GM12878 (cell line): ENCODE measurements around the gene ZNF106. TPM values are rescaled to one million over a fixed set of nuclear protein-coding genes. Genes with fewer than 3 reads are reported as not detected.

Experiments used
- ATAC-seq: fragments of 200-7000 bp; cut with Tn5 transposase; 3 replicates; pipeline ENCODE4 v1.9.1; 2020; ENCODE audit warnings: mild to moderate bottlenecking, moderate library complexity
- BruUV-seq: library from RNA; stranded (reverse); fragments of 400-500 nt; replicated peaks from 2 replicates; lab custom pipeline; 2021; lab: Mats Ljungman, UMichigan
- CTCF ChIA-PET: fragments of 300-600 bp; sonication (Branson Sonifier 250); formaldehyde crosslinking; extraction: SDS; loops from one replicate; lab custom pipeline; 2021; ENCODE audit warnings: inconsistent platforms; lab: Yijun Ruan, JAX
- POLR2A ChIA-PET: fragments of 350-600 bp; formaldehyde crosslinking; extraction: SDS; loops from one replicate; lab custom pipeline; 2021; ENCODE audit warnings: inconsistent platforms; lab: Charles Lee
- RAD21 ChIA-PET: fragments of 300-600 bp; sonication (Branson Sonifier 250); formaldehyde crosslinking; loops from one replicate; lab custom pipeline; 2023; ENCODE audit warnings: antibody characterized with exemption; ENCODE audit not compliant: unreplicated experiment; lab: Charles Lee
- SMC1A ChIA-PET: fragments of 300-600 bp; sonication (Branson Sonifier 250); formaldehyde crosslinking; loops from one replicate; lab custom pipeline; 2023; ENCODE audit not compliant: unreplicated experiment, uncharacterized antibody; lab: Charles Lee
- DNase-seq: peaks from one replicate; pipeline ENCODE4 v3.0.0-alpha.2; 2011; ENCODE audit warnings: low read depth, low spot score
- FAIRE-seq: peaks from 3 replicates; lab custom pipeline; 2011; peaks lifted over from hg19 to GRCh38; lab: Jason Lieb, UNC
- H2AFZ ChIP-seq: 2 replicates; pipeline ENCODE4 v1.6.0; 2011; ENCODE audit warnings: low read depth, low read length, control low read depth; ENCODE audit not compliant: control insufficient read depth
- H3K27ac ChIP-seq: 2 replicates; pipeline ENCODE4 v1.5.1; 2011; ENCODE audit warnings: control low read depth; ENCODE audit not compliant: control insufficient read depth, insufficient read depth
- H3K27me3 ChIP-seq, 2 experiments: replicated peaks in 1 of 2; 2 replicates each; pipeline versions ENCODE4 v1.6.0 to v1.6.1; 2011; ENCODE audit warnings: low read length in 1 of 2; ENCODE audit not compliant: control insufficient read depth in 2 of 2, insufficient read depth in 2 of 2
- H3K36me3 ChIP-seq, 2 experiments: 2 replicates each; pipeline ENCODE4 v1.5.1; 2011; ENCODE audit warnings: low read length in 1 of 2; ENCODE audit not compliant: control insufficient read depth in 2 of 2, insufficient read depth in 2 of 2
- H3K4me1 ChIP-seq: 2 replicates; pipeline ENCODE4 v1.6.1; 2011; ENCODE audit warnings: mild to moderate bottlenecking, low read length, moderate library complexity, mixed read lengths; ENCODE audit not compliant: control insufficient read depth, insufficient read depth
- H3K4me2 ChIP-seq: 2 replicates; pipeline ENCODE4 v1.6.0; 2011; ENCODE audit warnings: control low read depth; ENCODE audit not compliant: control insufficient read depth, insufficient read depth
- H3K4me3 ChIP-seq: fragments of 200-600 bp; sonication (generic); 2 replicates; pipeline ENCODE4 v1.5.1; 2016
- H3K79me2 ChIP-seq: 2 replicates; pipeline ENCODE4 v1.6.0; 2011; ENCODE audit warnings: low read length; ENCODE audit not compliant: control insufficient read depth, insufficient read depth
- H3K9ac ChIP-seq: 2 replicates; pipeline ENCODE4 v1.8.0; 2011; ENCODE audit warnings: low read length, control low read depth, mixed read lengths; ENCODE audit not compliant: control insufficient read depth, insufficient read depth
- H3K9me3 ChIP-seq: replicated peaks from 3 replicates; pipeline ENCODE4 v1.5.1; 2011; ENCODE audit warnings: mild to moderate bottlenecking, low read length; ENCODE audit not compliant: control insufficient read depth, insufficient read depth
- H4K20me1 ChIP-seq: 2 replicates; pipeline ENCODE4 v1.6.0; 2011; ENCODE audit not compliant: control insufficient read depth, insufficient read depth
- ATF2 ChIP-seq: IDR thresholded peaks from 2 replicates; pipeline ENCODE4 v1.6.1; 2012; ENCODE audit warnings: low read length, inconsistent platforms
- KDM1A ChIP-seq: fragments of 200-600 bp; sonication (generic); IDR thresholded peaks from 2 replicates; pipeline ENCODE4 v1.6.1; 2016; ENCODE audit warnings: borderline replicate concordance
- LARP7 ChIP-seq: fragments of 450-650 bp; IDR thresholded peaks from 2 replicates; pipeline ENCODE4 v1.6.1; 2017; ENCODE audit warnings: mild to moderate bottlenecking
- MEF2B ChIP-seq: fragments of 450-650 bp; IDR thresholded peaks from 2 replicates; pipeline ENCODE4 v1.6.1; 2018; ENCODE audit warnings: mild to moderate bottlenecking, moderate library complexity; ENCODE audit not compliant: partially characterized antibody, poor library complexity, severe bottlenecking
- MYC ChIP-seq: IDR thresholded peaks from 2 replicates; pipeline ENCODE4 v1.6.1; 2011; ENCODE audit warnings: mild to moderate bottlenecking, low read length, moderate library complexity, inconsistent platforms; ENCODE audit not compliant: insufficient read depth, insufficient replicate concordance, insufficient read length, severe bottlenecking
- NKRF ChIP-seq: fragments of 450-650 bp; conservative IDR thresholded peaks from 2 replicates; pipeline ENCODE4 v1.6.1; 2017; ENCODE audit warnings: mild to moderate bottlenecking, moderate library complexity
- RELA ChIP-seq: fragments of 450-650 bp; IDR thresholded peaks from 2 replicates; pipeline ENCODE4 v1.8.0; 2014; ENCODE audit warnings: borderline replicate concordance; ENCODE audit not compliant: partially characterized antibody
- RUNX3 ChIP-seq: IDR thresholded peaks from 2 replicates; pipeline ENCODE4 v1.6.1; 2012; ENCODE audit warnings: low read length, inconsistent platforms
- ZBTB40 ChIP-seq: fragments of 450-650 bp; IDR thresholded peaks from 2 replicates; pipeline ENCODE4 v1.6.1; 2016; ENCODE audit warnings: mild to moderate bottlenecking, moderate library complexity, borderline replicate concordance
- ZNF622 ChIP-seq: fragments of 450-650 bp; IDR thresholded peaks from 2 replicates; pipeline ENCODE4 v1.6.1; 2017; ENCODE audit warnings: mild to moderate bottlenecking, inconsistent platforms
- WGBS: methylation state at CpG from one replicate; pipeline ENCODE4 v1.1.6; 2016; ENCODE audit warnings: low lambda C conversion rate; ENCODE audit not compliant: insufficient replicate concordance, insufficient coverage; ENCODE audit errors: missing lambda C conversion rate; 5-methylcytosine and 5-hydroxymethylcytosine counted together
- in situ Hi-C: fragments of 300-500 bp; cut with MboI; formaldehyde crosslinking; loops from 9 replicates; pipeline ENCODE4 v1.14.3; 2018; ENCODE audit warnings: mixed read lengths
- intact Hi-C: fragments of 100-400 bp; cut with micrococcal nuclease; formaldehyde crosslinking; loops from one replicate; pipeline ENCODE4 v1.14.2; 2022; ENCODE audit not compliant: unreplicated experiment
- polyA plus RNA-seq, 11 experiments: library from polyadenylated mRNA; depleted of rRNA in 4 of 11; unstranded in 6 of 11; stranded (reverse) in 5 of 11; fragments of >200 nt; fragmentation: Nextera tagmentation in 4 of 11; fragmentation: Illumina TruSeq in 1 of 11; extraction: Ambion mirVana in 4 of 11; extraction: Trizol in 1 of 11; gene quantifications; 1 replicate in 1 of 11; 2 replicates in 10 of 11; pipeline versions ENCODE4 v1.2.1 to v1.2.3, GENCODE V29; 2011 to 2016; ENCODE audit warnings: inconsistent platforms in 2 of 11, missing spikeins in 2 of 11, low read depth in 1 of 11
- total RNA-seq, 4 experiments: library from RNA; depleted of rRNA in 3 of 4; stranded (reverse); fragments of >200 nt in 3 of 4; fragmentation: Illumina TruSeq in 1 of 4; extraction: Trizol in 1 of 4; gene quantifications; 2 replicates each; pipeline versions ENCODE4 v1.2.1 to v1.2.3, GENCODE V29; 2013 to 2021

The ZNF106 gene
- total and polyA plus RNA-seq, 10 of the 15 experiments (the other 5 are each of a cell fraction or from before 2014, with no cell fraction given) = 10.7 to 45.3 (median 32.5) TPM

- no peak for FAIRE-seq
- Histone ChIP-seq H3K36me3 (peaks cover 4 to 24% of the 10 kb centered on the region in 2 experiments), H3K4me3 (no peak overlapping the region), H3K4me2 (no peak overlapping the region), H3K9me3 (no peaks in the 10 kb centered on the region), H3K9ac (no peak overlapping the region), H3K4me1 (no peaks in the 10 kb centered on the region), H4K20me1 (no peaks in the 10 kb centered on the region), H3K27me3 (no peaks in the 10 kb centered on the region), H3K27ac (no peak overlapping the region), H2AFZ (no peak overlapping the region), H3K79me2 (no peaks in the 10 kb centered on the region)
- SMC1A ChIA-PET = no interaction called here
- intact Hi-C loops (no loop called here), in situ Hi-C loops (no loop called here)
- POLR2A ChIA-PET = interaction anchor here (0.7 kb wide), 1 partner anchor 22 kb away, joined by 3 read pairs; no protein-coding TSS in a partner anchor
- no peak for ATAC-seq
- CTCF ChIA-PET = no interaction called here
- RAD21 ChIA-PET = no interaction called here
- WGBS = over 99% methylated on average over 7 of the region's 7 CpGs
- TF ChIP-seq ATF2 (no peak), KDM1A (no peak)
- no TSS peak for BruUV-seq
- DNase-seq = no peak
Measured at GRCh38 chr15:42419369-42419768, 71.6 kb downstream of the ZNF106 start.

- POLR2A ChIA-PET = no interaction called here
- Histone ChIP-seq H3K9ac (no peak overlapping the region), H3K79me2 (no peaks in the 10 kb centered on the region), H3K27me3 (no peaks in the 10 kb centered on the region), H3K4me1 (no peaks in the 10 kb centered on the region), H3K4me3 (no peak overlapping the region), H2AFZ (no peak overlapping the region), H3K27ac (no peak overlapping the region), H3K36me3 (peaks cover 2 to 4% of the 10 kb centered on the region in 2 experiments), H3K9me3 (no peaks in the 10 kb centered on the region), H3K4me2 (no peak overlapping the region), H4K20me1 (no peaks in the 10 kb centered on the region)
- ATAC-seq (no peak), FAIRE-seq (no peak), DNase-seq (no peak)
- 100% methylated on average over 2 of the region's 2 CpGs for WGBS
- intact Hi-C loops = no loop called here
- in situ Hi-C loops = no loop called here
- no TSS peak for BruUV-seq
- RAD21 ChIA-PET = no interaction called here
- SMC1A ChIA-PET = no interaction called here
- CTCF ChIA-PET = no interaction called here
- no peak for TF ChIP-seq MEF2B
- no peak for TF ChIP-seq ZBTB40
- no peak for TF ChIP-seq ZNF622
- TF ChIP-seq RUNX3 = no peak
- no peak for TF ChIP-seq RELA
- TF ChIP-seq NKRF = no peak
- no peak for TF ChIP-seq LARP7
- TF ChIP-seq MYC = no peak
Measured at GRCh38 chr15:42413920-42414319, 77.0 kb downstream of the ZNF106 start.
